ENCODE measurements around the gene ACSS1.

- TF ChIP-seq CTCF (conservative IDR thresholded peaks at IDR 0.05; ENCODE audit: low read length), result no peak
- no peak for TF ChIP-seq EZH2phosphoT487 (IDR thresholded peaks at IDR 0.05; ENCODE audit: borderline replicate concordance)
Observed at GRCh38 chr20:24998121-24998520, 59.8 kb downstream of the ACSS1 start.

Data from Loucy (cell line).